ENCODE data around the gene OR10P1. TPM values are rescaled to one million over a fixed set of nuclear protein-coding genes. Genes with fewer than 3 reads are reported as not detected.
A peak's percentile ranks its signal among the peaks of the same experiment; 100 is the strongest.

OR10P1 gene
- total RNA-seq, 4 donors from 2014 or later: not detected

- Histone ChIP-seq H3K27ac (no peak overlapping the region), H3K36me3 (no peaks in the 10 kb centered on the region), H3K27me3 (no peaks in the 10 kb centered on the region), H3K9me3 (peaks cover 0 to 9% (median 0%) of the 10 kb centered on the region in 4 donors), H3K4me1 (no peaks in the 10 kb centered on the region), H3K4me3 (no peak overlapping the region)
- DNase-seq: peak in 1 of 3 donors; percentile 55
- TF ChIP-seq, protein P1, sequence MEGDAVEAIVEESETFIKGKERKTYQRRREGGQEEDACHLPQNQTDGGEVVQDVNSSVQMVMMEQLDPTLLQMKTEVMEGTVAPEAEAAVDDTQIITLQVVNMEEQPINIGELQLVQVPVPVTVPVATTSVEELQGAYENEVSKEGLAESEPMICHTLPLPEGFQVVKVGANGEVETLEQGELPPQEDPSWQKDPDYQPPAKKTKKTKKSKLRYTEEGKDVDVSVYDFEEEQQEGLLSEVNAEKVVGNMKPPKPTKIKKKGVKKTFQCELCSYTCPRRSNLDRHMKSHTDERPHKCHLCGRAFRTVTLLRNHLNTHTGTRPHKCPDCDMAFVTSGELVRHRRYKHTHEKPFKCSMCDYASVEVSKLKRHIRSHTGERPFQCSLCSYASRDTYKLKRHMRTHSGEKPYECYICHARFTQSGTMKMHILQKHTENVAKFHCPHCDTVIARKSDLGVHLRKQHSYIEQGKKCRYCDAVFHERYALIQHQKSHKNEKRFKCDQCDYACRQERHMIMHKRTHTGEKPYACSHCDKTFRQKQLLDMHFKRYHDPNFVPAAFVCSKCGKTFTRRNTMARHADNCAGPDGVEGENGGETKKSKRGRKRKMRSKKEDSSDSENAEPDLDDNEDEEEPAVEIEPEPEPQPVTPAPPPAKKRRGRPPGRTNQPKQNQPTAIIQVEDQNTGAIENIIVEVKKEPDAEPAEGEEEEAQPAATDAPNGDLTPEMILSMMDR (IDR thresholded peaks at IDR 0.05): peak; percentile 51 to 93 (median 88)
- no peak for TF ChIP-seq POLR2A (IDR thresholded peaks at IDR 0.05)
Observed at GRCh38 chr12:55619354-55620138, 17.1 kb upstream of the OR10P1 start.

DNA sequence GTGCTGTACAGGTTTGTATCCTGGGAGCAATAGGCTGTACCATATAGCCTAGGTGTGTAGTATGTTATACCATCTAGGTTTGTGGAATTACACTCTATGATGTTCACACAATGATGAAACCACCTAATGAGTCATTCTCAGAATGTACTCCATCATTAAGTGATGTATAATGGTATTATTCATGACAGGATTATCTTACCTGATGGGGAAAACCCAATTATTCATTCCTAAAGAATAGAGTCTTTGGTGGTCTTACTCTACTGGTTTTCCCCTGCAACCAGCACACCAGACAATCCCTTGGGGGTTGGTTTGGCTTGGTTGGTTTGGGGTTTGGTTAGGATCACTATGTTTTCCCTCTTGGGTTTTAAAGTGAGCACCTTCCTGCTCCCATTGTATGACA is 12.6 kb upstream of the OR10P1 start:
- Histone ChIP-seq H3K9me3 (no peaks in the 10 kb centered on the region), H3K27me3 (no peaks in the 10 kb centered on the region), H3K4me3 (no peak overlapping the region), H3K36me3 (no peaks in the 10 kb centered on the region), H3K4me1 (no peaks in the 10 kb centered on the region), H3K27ac (no peak overlapping the region)
- no peak for TF ChIP-seq POLR2A (IDR thresholded peaks at IDR 0.05)
- TF ChIP-seq, protein P1 (IDR thresholded peaks at IDR 0.05): no peak
- DNase-seq: no peak

GRCh38 chr12:55626154-55626553 is 10.5 kb upstream of the OR10P1 start:
- H3K36me3 ChIP-seq: no peaks in the 10 kb centered on the region
- H3K27ac ChIP-seq: no peak overlapping the region

GRCh38 chr12:55629058-55629841 is 7.4 kb upstream of the OR10P1 start:
- no peak overlapping the region for H3K27ac ChIP-seq
- no peaks in the 10 kb centered on the region for H3K36me3 ChIP-seq
- no peak for DNase-seq
- no peaks in the 10 kb centered on the region for H3K4me1 ChIP-seq
- H3K4me3 ChIP-seq: no peak overlapping the region
- H3K9me3 ChIP-seq: no peaks in the 10 kb centered on the region
- H3K27me3 ChIP-seq: no peaks in the 10 kb centered on the region
- TF ChIP-seq POLR2A (IDR thresholded peaks at IDR 0.05): no peak
- TF ChIP-seq, protein P1 (IDR thresholded peaks at IDR 0.05): no peak

More at GRCh38 chr12:55626154-55626553, 10.5 kb upstream of the OR10P1 start:
- TF ChIP-seq, protein P1 (IDR thresholded peaks at IDR 0.05): no peak
- no peak for TF ChIP-seq POLR2A (IDR thresholded peaks at IDR 0.05)
- H3K9me3 ChIP-seq: no peaks in the 10 kb centered on the region
- H3K27me3 ChIP-seq: no peaks in the 10 kb centered on the region
- no peak for DNase-seq
- H3K4me1 ChIP-seq: no peaks in the 10 kb centered on the region
- no peak overlapping the region for H3K4me3 ChIP-seq

GRCh38 chr12:55631056-55631455 is 5.6 kb upstream of the OR10P1 start:
- H3K4me1 ChIP-seq: no peaks in the 10 kb centered on the region
- no peak overlapping the region for H3K4me3 ChIP-seq
- H3K36me3 ChIP-seq: no peaks in the 10 kb centered on the region
- DNase-seq: no peak
- no peak overlapping the region for H3K27ac ChIP-seq
- no peaks in the 10 kb centered on the region for H3K27me3 ChIP-seq
- TF ChIP-seq POLR2A (IDR thresholded peaks at IDR 0.05): no peak
- TF ChIP-seq, protein P1 (IDR thresholded peaks at IDR 0.05): no peak
- no peaks in the 10 kb centered on the region for H3K9me3 ChIP-seq

All from Peyer's patch (tissue), 4 donors.